ENCODE data around the gene ABHD6.
"Not testable (repeated sequence)": the region's sequence is repeated elsewhere in the genome, so short reads cannot be mapped to it uniquely, and the experiment has no call there.

ABHD6 gene

DNA sequence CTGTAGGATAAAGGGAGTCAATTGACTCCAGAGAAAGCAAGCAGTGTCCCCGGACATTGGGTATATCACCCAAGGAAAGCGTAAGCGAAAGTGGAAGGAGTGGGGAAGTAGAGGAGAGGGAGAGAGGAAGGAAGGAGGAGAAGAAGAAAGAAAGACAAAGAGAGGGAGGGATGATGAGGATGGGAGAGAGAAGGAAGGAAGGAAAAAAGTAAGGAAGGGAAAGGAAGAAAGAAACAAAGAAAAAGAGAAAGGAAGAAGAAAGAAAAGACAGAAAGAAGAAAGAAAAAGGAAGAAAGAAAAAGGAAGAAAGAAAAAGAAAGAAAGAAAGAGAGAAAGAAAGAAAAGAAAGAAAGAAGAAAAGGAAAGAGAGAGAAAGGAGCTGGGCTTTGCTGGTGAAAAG lies 27.7 kb upstream of the ABHD6 start:
- DNase-seq (ENCODE audit: low read depth in 3 of 3) = no peak

- no peak for DNase-seq (ENCODE audit: low read depth in 3 of 3)
These were observed 26.7 kb upstream of the ABHD6 start, which contains the start of gene DNASE1L3 for GRCh38 chr3:58210761-58211460. TSS of gene DNASE1L3 (minus strand) at chr3:58210972. CDS start at chr3:58210906, 66 bp downstream.

- DNase-seq (ENCODE audit: low read depth in 3 of 3) = peak in 2 of 3 experiments; percentile 5 to 40
These were observed 22.9 kb upstream of the ABHD6 start for GRCh38 chr3:58214484-58215316.

- DNase-seq (ENCODE audit: low read depth in 3 of 3) = no peak
These were observed 22.1 kb upstream of the ABHD6 start for GRCh38 chr3:58215317-58216025.

DNA sequence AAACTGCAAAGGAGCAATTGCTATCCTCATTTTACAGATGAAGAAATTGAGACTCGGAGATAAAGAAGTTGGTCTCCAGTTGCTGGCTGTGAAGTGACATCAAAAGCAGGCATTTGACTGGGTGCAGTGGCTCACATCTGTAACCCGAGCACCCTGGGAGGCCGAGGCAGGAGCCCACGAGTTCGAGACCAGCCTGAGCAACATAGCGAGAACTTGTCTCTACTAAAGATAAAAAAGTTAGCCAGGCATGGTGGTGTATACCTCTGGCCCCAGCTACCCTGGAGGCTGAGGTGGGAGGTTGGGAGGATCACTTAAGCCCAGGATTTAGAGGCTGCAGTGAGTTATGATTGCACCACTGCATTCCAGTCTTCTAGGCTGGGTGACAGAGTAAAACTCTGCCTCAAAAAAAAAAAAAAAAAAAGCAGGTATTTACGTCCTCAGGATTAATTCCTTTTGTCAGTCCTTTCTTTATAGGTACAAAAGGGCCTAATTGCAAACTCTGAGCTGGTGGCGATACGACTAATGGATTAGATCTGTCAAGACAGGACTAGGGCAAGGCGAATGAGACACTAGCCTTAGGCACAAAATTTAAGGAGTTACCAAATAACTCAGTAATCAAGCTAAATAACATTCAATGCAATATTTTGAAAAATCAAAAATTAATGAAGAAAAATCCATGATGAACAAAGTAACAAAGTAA lies 20.9 kb upstream of the ABHD6 start:
- DNase-seq (ENCODE audit: low read depth in 3 of 3) = no peak

DNA sequence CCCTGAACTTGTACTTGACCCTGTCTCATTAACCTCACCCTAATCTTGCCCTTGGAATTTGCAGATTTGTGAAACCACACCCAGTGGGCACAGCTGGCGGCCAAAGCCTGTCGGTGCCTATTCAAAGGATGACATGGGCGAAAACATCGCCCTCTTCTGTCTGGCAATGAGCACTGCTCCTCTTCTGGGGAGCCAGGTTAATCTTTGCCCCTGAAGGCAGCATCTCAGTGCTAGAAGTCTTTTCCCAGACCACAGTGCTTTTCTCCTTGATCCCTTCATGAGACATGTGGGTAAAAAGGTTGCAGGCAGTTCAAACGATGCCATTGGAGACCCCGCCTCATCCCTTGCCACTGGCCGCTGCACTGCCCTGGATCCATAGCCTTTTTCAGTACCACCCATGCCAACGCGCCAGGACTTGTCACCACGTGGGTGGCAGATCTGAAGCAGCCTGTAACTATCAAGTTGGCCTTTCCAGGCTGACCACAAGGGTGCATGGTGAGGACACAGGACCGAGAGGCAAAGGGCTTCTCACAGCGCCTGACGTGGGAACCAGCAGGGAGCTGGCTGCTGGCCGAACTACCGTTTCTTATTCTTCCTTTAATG lies 20.3 kb upstream of the ABHD6 start:
- DNase-seq (ENCODE audit: low read depth in 3 of 3) = peak; percentile 25 to 45 (median 42)

GRCh38 chr3:58218904-58219303 lies 18.7 kb upstream of the ABHD6 start:
- no peak for DNase-seq (ENCODE audit: low read depth in 3 of 3)

DNA sequence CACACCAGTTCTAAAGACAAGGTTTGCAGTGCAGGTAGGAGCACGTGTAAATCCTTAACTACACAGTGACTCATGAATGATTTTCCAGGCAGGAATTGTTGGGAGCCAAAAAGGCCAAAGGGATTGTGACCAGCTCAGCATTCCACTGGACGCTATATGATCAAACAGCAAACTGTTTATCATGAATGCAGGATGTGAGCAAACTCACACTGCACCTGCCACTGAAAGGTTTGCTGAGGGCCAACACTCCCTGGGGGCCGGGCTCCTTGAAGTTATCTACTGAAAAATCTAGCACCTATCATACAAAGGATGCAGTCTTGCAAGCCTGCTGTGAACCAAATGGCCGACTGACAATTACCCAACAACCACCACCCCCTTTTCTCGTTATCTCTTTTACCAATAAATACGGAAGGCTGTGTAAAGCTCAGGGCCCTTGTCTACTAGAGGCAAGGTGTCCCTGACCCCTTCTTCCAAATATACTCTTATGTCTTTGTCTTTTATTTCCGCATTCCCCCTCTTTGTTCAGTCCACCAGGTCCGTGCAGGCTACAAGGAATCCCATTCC lies 15.3 kb upstream of the ABHD6 start:
- no peak for DNase-seq (ENCODE audit: low read depth in 3 of 3)

- no peak for DNase-seq (ENCODE audit: low read depth in 3 of 3)
These were observed 13.7 kb upstream of the ABHD6 start for GRCh38 chr3:58223855-58224254.

- not testable (repeated sequence) for DNase-seq (ENCODE audit: low read depth in 3 of 3)
These were observed 9.7 kb upstream of the ABHD6 start for GRCh38 chr3:58227933-58228332.

DNA sequence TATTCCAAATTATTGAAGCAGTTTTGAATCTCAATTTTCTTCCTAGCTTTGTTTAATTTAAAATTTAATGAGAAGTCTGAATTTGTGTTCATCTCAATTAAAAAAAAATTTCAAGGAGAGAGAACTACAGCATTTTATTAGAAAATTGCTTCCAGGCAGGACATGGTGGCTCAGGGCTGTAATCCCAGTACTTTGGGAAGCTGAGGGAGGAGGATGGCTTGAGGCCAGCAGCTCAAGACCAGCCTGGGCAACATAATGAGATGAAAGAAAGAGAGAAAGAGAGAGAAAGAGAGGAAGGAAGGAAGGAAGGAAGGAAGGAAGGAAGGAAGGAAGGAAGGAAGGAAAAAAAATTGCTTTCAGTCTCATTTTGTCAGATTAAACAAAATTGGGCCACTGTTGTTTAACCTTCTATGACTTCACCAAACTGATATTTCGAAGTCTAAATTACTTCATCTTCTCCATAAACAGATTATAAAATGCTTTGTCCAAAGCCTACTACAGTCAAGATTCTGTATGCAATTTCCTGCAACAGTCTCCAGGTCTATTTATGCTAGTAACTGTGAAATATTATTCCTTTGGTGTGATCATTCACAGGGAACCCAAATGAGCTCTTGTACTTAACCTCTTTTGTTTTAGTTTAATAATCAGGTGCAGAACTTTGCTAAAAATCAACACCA lies 6.6 kb upstream of the ABHD6 start:
- no peak for DNase-seq (ENCODE audit: low read depth in 3 of 3)

DNA sequence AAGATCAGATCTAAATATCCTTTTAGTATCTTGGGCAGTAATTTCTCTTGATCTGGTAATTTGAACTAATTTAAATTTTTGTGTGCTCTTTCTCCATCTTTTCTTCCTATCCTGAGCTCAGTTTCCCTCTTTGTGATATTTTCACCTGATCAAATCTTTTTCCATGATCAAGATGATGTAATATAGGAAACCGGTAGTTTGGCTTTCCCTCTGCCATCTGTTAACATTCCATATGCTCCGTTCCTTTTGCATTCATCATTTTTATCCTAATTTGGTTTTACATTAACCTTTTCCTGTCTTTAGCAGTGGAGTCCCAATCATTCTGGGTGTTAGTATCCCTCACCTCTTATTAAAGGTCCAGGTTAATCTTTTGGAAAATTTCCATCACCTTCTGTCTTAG lies 5.9 kb upstream of the ABHD6 start:
- no peak for DNase-seq (ENCODE audit: low read depth in 3 of 3)

DNA sequence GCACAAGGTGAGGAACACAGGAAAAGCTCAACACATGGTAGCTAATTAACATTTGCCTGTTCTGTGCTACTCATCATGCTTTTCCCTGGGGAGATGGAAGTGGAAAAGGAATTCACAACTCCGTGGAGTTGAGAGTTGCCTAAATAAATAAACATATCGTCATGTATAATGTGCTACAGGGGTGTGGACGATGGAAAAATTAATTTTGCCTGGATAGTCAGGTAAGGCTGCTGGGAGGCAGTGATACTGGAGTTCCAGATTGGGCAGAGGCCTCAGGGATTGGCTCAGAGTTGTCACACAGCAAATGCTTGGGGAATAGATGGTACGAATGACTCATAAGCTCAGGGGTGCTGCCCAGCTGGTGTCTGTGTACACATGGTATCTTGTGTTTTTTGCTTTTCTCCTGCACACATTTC lies 3.1 kb upstream of the ABHD6 start:
- DNase-seq (ENCODE audit: low read depth in 3 of 3) = no peak

DNA sequence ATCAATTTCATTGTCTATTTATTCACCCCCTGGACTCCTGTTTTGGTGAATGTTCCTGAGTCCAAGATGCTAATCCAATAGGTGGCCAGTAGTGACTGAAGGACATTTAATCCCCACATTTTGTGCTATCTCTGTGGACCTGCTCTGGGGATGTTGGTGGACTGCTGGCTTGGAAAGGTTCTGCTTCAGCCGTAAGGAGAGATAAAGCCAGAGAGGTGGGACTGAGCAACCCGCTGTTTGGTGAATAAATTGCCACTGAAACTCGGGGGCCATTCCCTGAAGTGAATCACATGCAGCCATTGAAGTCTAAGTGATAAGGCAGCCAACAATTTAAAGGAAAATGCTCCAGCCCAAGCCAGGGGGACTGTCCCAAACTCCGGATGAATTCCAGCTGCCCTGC lies 1.6 kb upstream of the ABHD6 start:
- DNase-seq (ENCODE audit: low read depth in 3 of 3) = no peak

GRCh38 chr3:58236527-58237237 lies 910 bp upstream of the ABHD6 start:
- no peak for DNase-seq (ENCODE audit: low read depth in 3 of 3)

- DNase-seq (ENCODE audit: low read depth in 3 of 3) = peak in 2 of 3 experiments; percentile 16 to 34
These were observed 519 bp downstream of the ABHD6 start for GRCh38 chr3:58237941-58238681.

DNA sequence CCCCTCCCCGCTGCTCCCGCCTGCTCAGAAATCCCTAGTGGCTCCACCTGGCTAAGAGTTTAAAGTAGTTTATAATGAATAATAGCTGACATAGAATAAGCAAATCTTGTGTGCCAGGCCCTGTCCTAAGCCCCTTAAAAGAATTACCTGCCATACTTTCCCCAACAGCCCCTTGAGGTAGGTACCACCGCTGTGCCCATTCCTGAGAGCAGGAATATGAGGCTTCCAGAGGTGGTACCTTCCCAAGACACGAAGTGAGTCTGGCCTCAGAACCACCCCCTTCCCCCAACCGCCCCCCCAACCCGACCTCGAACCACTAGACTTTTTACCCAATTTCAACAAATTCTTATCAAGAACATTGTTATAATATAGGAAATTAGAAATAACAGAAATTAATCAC lies 1.2 kb downstream of the ABHD6 start:
- DNase-seq (ENCODE audit: low read depth in 3 of 3) = no peak

DNA sequence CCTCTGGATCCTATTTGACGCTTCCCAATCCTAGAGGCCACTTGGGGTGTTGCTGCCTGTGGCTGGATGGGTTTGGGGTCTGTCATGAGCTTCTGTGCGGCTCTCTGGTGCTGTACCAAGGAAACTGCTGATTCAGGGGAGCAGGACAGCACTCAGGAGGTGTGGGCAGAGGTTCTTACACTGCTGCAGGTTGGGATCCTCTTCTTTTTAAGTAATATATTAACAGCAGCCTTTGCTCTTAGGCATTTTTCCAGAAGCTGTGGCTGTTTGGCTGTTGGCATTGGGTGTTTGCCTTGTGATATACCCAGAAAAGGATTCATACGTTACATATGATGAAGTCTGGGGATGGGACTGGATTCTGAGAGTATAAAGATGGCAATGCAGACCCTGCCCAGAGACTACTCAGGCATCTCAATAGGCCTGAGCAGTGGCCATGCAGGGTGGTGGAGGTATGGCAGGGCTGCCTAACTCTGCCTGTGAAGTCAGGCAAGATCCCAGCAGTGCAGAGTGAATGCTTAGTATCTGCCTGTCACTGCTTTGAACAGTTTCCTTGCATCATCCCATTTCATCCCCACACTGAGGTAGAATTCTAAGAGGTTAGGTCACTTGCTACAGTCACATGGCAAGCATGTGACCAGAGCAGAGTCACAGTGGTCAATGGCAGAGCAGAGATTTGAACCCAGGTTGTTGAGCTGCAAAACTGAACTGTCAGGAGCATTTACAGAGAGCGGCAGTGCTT lies 3.9 kb downstream of the ABHD6 start:
- no peak for DNase-seq (ENCODE audit: low read depth in 3 of 3)
